Liver (tissue), 3 donors: ENCODE measurements around the gene C22orf42.
A peak's percentile ranks its signal among the peaks of the same experiment; 100 is the strongest.

ENCODE experiments used
- CTCF ChIP-seq: fragments of 150-350 bp; IDR thresholded peaks from 2 replicates; pipeline ENCODE4 v1.5.1; 2017; ENCODE audit warnings: improper control_type of control experiment, low read depth, low read length; ENCODE audit not compliant: missing input control
- FOXA1 ChIP-seq: IDR thresholded peaks from 2 replicates; pipeline ENCODE4 v1.6.1; 2016; ENCODE audit warnings: antibody characterized with exemption
- GABPA ChIP-seq, 2 donors: IDR thresholded peaks in 1 of 2; conservative IDR thresholded peaks in 1 of 2; 2 replicates each; pipeline ENCODE4 v1.6.1; 2016; ENCODE audit warnings: antibody characterized with exemption in 2 of 2, mild to moderate bottlenecking in 1 of 2, moderate library complexity in 1 of 2
- MAX ChIP-seq: IDR thresholded peaks from 2 replicates; pipeline ENCODE4 v1.6.1; 2016; ENCODE audit warnings: antibody characterized with exemption
- NR2F2 ChIP-seq: IDR thresholded peaks from 2 replicates; pipeline ENCODE4 v1.6.1; 2016; ENCODE audit warnings: antibody characterized with exemption
- RAD21 ChIP-seq, 2 donors: IDR thresholded peaks; 2 replicates each; pipeline ENCODE4 v1.6.1; 2016; ENCODE audit warnings: antibody characterized with exemption in 2 of 2, mild to moderate bottlenecking in 2 of 2
- REST ChIP-seq: IDR thresholded peaks from 2 replicates; pipeline ENCODE4 v1.6.1; 2016; ENCODE audit warnings: antibody characterized with exemption, mild to moderate bottlenecking
- TAF1 ChIP-seq: conservative IDR thresholded peaks from 2 replicates; pipeline ENCODE4 v1.6.1; 2016; ENCODE audit warnings: antibody characterized with exemption, mild to moderate bottlenecking
- ZBTB33 ChIP-seq: IDR thresholded peaks from 2 replicates; pipeline ENCODE4 v1.6.1; 2016; ENCODE audit warnings: antibody characterized with exemption
- donor health status: healthy.
- donor health status: healthy.

GRCh38 chr22:32206774-32207758, 48.0 kb upstream of the C22orf42 start:
- TF ChIP-seq CTCF (peak; percentile 63), MAX (no peak), GABPA (IDR thresholded peaks at IDR 0.05 in 1 of 2, conservative IDR thresholded peaks at IDR 0.05 in 1 of 2) (no peak), ZBTB33 (no peak), RAD21 (IDR thresholded peaks at IDR 0.05) (peak; percentile 53 to 83), TAF1 (no peak), NR2F2 (no peak), REST (no peak), FOXA1 (no peak)
